HCEC 1CT (cell line): Measurements from ENCODE around the gene RAB34.

ENCODE experiments used
- DNase-seq: peaks from one replicate; pipeline ENCODE4 v3.0.0-alpha.2; 2017

RAB34 gene

DNA sequence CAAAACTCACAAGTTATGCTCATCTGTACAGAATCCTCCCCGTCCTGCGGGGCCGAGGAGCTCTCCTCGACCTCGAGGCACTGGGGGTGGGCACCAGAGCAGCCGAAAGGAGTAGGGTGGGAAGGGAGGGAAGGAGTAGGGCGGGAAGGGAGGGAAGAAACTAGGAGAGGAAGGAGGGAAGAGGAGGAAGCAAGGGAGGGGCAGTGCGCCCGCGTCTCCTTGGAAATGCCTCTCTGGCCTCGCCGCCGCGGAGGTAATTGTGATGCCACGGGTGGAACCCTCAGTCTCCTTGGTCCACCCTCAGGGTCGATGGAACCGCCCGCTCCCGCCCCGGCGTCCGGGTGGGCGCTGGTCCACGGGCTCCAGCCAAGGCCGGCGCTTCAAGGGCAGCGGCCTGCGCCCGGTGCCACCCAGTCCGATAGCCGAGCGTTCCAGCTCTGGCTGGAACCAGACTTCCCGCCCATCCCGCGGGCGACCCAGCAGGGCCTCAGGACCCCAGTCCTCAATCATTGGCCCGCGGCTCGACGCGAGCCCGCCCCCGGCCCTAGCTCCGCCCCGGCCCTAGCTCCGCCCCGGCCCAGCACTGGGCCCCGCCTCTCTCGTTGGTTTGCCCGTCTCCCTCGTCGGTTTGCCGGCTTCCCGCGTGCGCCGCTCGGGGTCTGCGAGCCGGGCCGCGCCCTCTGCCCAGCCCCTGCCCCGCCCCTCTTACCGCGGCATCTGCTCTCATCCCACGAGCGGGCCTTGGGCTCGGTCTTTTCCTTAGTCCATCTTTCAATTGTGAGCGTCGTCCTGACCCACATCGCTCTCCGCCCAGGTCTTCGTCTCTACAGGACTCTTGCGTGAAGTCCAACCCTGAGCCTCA lies 6.6 kb downstream of the RAB34 start:
- DNase-seq, result peak; percentile 87

- no peak for DNase-seq
Measured at GRCh38 chr17:28707339-28707720, 10.3 kb downstream of the RAB34 start.

GRCh38 chr17:28706471-28707338 lies 11.0 kb downstream of the RAB34 start:
- DNase-seq, result no peak

DNA sequence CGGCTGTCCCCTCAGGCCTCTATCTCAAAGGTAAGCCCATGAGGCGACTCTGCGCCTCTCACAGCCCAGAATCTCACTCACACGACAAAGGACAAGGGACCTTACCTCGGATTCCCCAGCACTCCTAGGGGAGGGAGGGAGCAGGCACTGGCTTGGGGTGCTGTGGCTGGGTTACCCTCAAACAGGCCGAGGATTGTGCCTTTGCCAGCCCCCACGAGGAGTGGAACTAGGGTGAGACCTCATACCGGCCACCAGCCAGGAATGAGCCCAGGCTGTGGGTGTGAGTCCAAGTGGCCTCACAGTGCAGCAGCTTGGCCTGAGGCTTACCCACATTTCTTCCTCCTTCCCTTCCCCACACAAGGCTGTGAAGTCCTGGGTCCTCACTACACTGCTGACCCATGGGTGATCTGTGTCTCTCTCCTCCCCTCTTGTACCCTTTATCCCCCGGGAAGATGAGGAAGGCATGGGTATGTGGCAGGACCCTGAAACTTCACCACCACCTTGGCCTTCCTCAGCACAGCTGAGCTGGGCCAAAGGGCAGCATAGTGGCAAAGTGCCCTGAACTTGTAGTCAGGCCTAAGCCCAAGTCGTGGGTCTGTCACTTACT lies 11.8 kb downstream of the RAB34 start:
- no peak for DNase-seq

- no peak for DNase-seq
Measured at GRCh38 chr17:28705074-28705659, 12.5 kb downstream of the RAB34 start.

- no peak for DNase-seq
Measured at GRCh38 chr17:28704219-28704858, 13.3 kb downstream of the RAB34 start.

GRCh38 chr17:28703552-28704218 lies 14.0 kb downstream of the RAB34 start:
- DNase-seq, result no peak

DNA sequence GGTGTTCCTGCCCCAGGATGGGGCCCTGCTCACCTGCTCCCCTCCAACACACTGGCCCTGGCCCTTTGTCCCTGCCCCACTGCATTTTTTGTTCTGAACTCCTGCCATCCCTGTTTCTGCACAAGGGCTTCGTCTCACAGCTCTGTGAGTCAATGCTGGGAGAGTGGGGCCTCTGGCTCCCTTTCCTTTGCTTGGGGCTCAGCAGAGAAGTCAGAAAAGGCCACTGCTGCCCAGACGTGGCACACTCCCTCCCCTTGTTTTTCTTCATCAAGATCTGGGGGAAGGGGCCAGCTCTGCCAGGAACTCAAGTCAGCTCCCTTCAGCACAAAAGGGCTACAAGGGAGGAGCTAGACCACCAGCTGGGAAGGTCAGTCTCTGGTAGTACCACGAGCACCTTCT lies 14.9 kb downstream of the RAB34 start:
- DNase-seq, result no peak

GRCh38 chr17:28702026-28702751 lies 15.5 kb downstream of the RAB34 start:
- no peak for DNase-seq

DNA sequence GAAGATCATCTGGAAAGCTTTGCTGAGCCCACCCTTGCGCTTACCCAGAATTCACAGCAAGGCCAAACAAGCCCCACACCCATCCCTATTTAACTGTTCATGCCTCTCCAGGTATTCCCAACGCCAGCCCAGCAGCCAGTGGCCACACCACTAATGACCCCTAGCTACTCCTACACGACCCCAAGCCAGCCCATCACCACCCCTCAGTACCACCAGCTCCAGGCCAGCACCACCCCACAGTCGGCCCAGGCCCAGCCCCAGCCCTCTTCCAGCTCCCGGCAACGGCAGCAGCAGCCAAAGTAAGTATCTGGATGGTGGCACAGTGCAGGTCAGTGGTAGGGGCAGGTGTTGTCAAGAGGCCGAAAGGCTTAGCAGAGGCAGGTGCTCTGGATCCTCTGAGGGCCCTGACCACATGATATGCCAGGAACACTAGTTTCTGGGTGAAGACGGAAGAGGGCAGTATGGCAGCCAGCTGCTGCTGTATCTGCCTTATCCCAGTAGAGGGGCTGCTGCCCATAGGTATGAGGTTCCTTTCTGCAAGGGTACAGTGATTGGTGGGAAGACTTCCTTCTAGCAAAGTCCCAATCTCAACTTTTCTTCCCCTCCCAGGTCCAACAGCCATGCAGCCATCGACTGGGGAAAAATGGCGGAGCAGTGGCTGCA lies 16.7 kb downstream of the RAB34 start:
- no peak for DNase-seq

GRCh38 chr17:28700278-28700677 lies 17.4 kb downstream of the RAB34 start:
- DNase-seq, result no peak

- no peak for DNase-seq
Measured at GRCh38 chr17:28698253-28698941, 19.3 kb downstream of the RAB34 start.

DNA sequence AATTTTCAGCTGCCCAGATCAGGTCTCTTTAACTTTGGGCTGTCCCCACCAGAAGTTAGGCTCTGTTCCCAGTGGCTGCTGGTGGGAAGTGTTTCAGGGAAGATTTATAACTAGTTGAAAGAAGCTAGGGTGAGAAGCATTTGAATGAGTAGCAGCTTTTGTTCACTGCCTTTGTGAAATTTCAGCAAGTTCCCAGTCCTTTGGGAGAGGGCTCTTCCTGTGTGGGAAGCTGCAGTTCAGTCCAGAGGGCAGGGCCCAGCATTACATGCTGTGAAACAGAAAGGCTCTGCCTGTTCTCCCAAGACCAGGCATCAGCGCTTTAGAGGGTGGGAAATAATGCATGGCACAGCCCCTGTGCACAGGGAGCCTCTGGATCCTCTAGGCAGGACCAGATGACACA lies 23.8 kb downstream of the RAB34 start:
- DNase-seq, result no peak

GRCh38 chr17:28689011-28689410 lies 28.7 kb downstream of the RAB34 start:
- DNase-seq, result no peak

- DNase-seq, result no peak
Measured at GRCh38 chr17:28688481-28688880, 29.2 kb downstream of the RAB34 start.

GRCh38 chr17:28686296-28686695 lies 31.4 kb downstream of the RAB34 start:
- DNase-seq, result no peak

GRCh38 chr17:28685366-28685765 lies 32.3 kb downstream of the RAB34 start:
- no peak for DNase-seq

- DNase-seq, result peak; percentile 26
Measured at GRCh38 chr17:28684963-28685362, 32.7 kb downstream of the RAB34 start.

DNA sequence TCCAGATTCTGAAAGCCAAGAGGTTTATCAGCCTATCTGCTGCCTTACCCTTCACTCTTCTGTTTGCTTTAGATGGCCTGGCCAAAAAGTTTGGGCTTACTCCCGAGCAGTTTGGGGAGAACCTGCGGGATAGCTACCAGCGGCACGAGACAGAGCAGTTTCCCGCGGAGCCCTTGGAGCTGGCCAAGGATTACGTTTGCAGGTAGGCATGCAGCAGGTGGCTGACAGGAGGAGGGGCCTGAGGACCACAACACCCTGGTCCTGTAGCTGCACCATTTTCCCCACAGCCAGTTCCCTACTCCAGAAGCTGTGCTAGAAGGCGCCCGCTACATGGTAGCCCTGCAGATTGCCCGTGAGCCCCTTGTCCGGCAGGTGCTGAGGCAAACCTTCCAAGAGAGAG lies 35.0 kb downstream of the RAB34 start:
- DNase-seq, result no peak

DNA sequence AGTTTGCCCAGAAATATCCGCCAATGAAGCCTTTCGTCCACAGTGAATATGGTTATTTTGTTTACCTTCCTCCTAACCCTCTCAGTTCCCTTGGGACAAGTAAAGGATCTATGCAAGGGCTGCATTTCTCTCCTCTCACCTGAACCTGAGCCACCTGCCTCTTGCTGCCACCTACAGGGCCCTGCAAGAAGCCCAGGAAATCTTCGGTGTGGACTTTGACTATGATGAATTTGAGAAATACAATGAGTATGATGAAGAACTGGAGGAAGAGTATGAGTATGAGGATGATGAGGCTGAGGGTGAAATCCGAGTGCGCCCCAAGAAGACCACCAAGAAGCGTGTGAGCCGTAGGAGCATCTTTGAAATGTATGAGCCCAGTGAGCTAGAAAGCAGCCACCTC lies 41.7 kb downstream of the RAB34 start:
- DNase-seq, result no peak
